GM13976 (cell line): ENCODE results near the gene KIF6.

ENCODE experiments used
- DNase-seq: peaks from one replicate; pipeline ENCODE4 v3.0.0; 2012; ENCODE audit warnings: low spot score
- CTCF ChIP-seq: IDR thresholded peaks from 2 replicates; pipeline ENCODE4 v1.5.1; 2012; ENCODE audit warnings: borderline replicate concordance, mild to moderate bottlenecking; ENCODE audit not compliant: insufficient read depth; ENCODE audit errors: extremely low read depth, missing control alignments, control extremely low read depth
- in situ Hi-C: fragments of 300-500 bp; cut with MboI; formaldehyde crosslinking; loops from one replicate; pipeline ENCODE4 v1.12.0; 2022; ENCODE audit warnings: low sequenced_read_pairs, mixed read lengths, inconsistent platforms; ENCODE audit not compliant: unreplicated experiment

The KIF6 gene

GRCh38 chr6:39420300-39421265 is 304.6 kb downstream of the KIF6 start:
- in situ Hi-C loops, result no loop called here
- no peak for TF ChIP-seq CTCF
- DNase-seq, result no peak

GRCh38 chr6:39419607-39420006 is 305.6 kb downstream of the KIF6 start:
- TF ChIP-seq CTCF, result no peak
- DNase-seq, result no peak
- in situ Hi-C loops, result no loop called here

GRCh38 chr6:39417440-39417839 is 307.8 kb downstream of the KIF6 start:
- no peak for DNase-seq
- in situ Hi-C loops, result no loop called here
- TF ChIP-seq CTCF, result no peak

- in situ Hi-C loops, result no loop called here
- no peak for DNase-seq
Measured at GRCh38 chr6:39416728-39417127, 308.5 kb downstream of the KIF6 start.

GRCh38 chr6:39416026-39416425 is 309.2 kb downstream of the KIF6 start:
- TF ChIP-seq CTCF, result no peak
- DNase-seq, result no peak
- in situ Hi-C loops, result no loop called here

More at GRCh38 chr6:39416728-39417127, 308.5 kb downstream of the KIF6 start:
- no peak for TF ChIP-seq CTCF

- DNase-seq, result no peak
- in situ Hi-C loops, result no loop called here
- no peak for TF ChIP-seq CTCF
Measured at GRCh38 chr6:39415482-39415881, 309.7 kb downstream of the KIF6 start.

- in situ Hi-C loops, result no loop called here
- no peak for TF ChIP-seq CTCF
- DNase-seq, result no peak
Measured at GRCh38 chr6:39411465-39411864, 313.7 kb downstream of the KIF6 start.
